OCI-LY3 (cell line): ENCODE data around the gene ZNF134.

Experiments used
- H2AFZ ChIP-seq: fragments of 200-600, 300-600 bp; shearing (Covaris generic); 2 replicates; pipeline ENCODE4 v1.6.0; 2014; ENCODE audit warnings: antibody characterized with exemption, low read depth, low read length
- H3K27ac ChIP-seq: fragments of 200-600, 300-600 bp; sonication (generic); 2 replicates; pipeline ENCODE4 v1.5.1; 2014; ENCODE audit warnings: mild to moderate bottlenecking, low read length, moderate library complexity, mixed read lengths
- H3K27me3 ChIP-seq: fragments of 200-600, 300-600 bp; sonication (generic); 2 replicates; pipeline ENCODE4 v1.6.1; 2014; ENCODE audit warnings: low read depth, low read length, mixed read lengths
- H3K36me3 ChIP-seq: fragments of 200-600, 300-600 bp; sonication (generic); replicated peaks from 2 replicates; pipeline ENCODE3; 2014; ENCODE audit warnings: low read depth, low read length, mixed read lengths
- H3K4me1 ChIP-seq: fragments of 300-600, 200-600 bp; sonication (generic); 2 replicates; pipeline ENCODE4 v1.6.1; 2014; ENCODE audit warnings: low read length, mixed read lengths
- H3K4me2 ChIP-seq: fragments of 200-600, 300-600 bp; sonication (generic); 2 replicates; pipeline ENCODE4 v1.6.1; 2014; ENCODE audit warnings: low read length, mixed read lengths
- H3K4me3 ChIP-seq: fragments of 300-600, 200-600 bp; sonication (generic); 2 replicates; pipeline ENCODE4 v1.5.1; 2014; ENCODE audit warnings: antibody characterized with exemption, mild to moderate bottlenecking, low read length, moderate library complexity
- H3K79me2 ChIP-seq: fragments of 300-600, 200-600 bp; shearing (Covaris generic); 2 replicates; pipeline ENCODE4 v1.6.1; 2014; ENCODE audit warnings: mild to moderate bottlenecking, low read length, mixed read lengths
- H3K9ac ChIP-seq: fragments of 300-600, 200-600 bp; shearing (Covaris generic); 2 replicates; pipeline ENCODE4 v1.6.0; 2014; ENCODE audit warnings: mild to moderate bottlenecking, low read length, moderate library complexity
- H3K9me3 ChIP-seq: fragments of 200-600, 300-600 bp; shearing (Covaris generic); 2 replicates; pipeline ENCODE4 v1.6.1; 2014; ENCODE audit warnings: low read length, mixed read lengths; ENCODE audit not compliant: insufficient read depth
- H4K20me1 ChIP-seq: fragments of 200-600, 300-600 bp; sonication (generic); 2 replicates; pipeline ENCODE4 v1.6.1; 2016; ENCODE audit warnings: low read length, mixed read lengths; ENCODE audit not compliant: insufficient read depth
- EZH2phosphoT487 ChIP-seq: fragments of 200-600 bp; shearing (Covaris generic); IDR thresholded peaks from 2 replicates; pipeline ENCODE4 v1.6.1; 2018; ENCODE audit warnings: antibody characterized with exemption, mixed run types, low read depth
- TF ChIP-seq, protein P1 (sequence below): fragments of 200-600, 300-600 bp; sonication (generic); IDR thresholded peaks from 2 replicates; pipeline ENCODE4 v1.5.1; 2014; ENCODE audit warnings: antibody characterized with exemption, low read length, low read depth

ZNF134 gene

DNA sequence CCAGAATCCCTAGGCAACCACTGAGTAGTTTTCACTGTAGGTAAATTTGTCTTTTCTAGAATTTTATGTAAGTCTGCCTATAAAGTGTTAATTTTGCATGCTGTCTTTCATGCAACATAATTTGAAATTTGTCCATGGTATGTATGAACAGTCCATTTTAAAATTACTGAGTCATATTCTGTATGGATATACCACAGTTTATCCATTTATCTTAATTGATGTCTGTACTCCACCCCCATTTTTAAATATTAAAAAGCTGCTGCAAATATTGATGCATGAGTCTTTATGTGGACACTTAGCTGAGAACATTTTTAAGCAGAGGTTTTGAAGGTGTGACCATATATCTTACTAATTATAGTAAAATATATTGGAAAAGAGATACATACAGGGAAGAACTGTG lies 9.0 kb downstream of the ZNF134 start:
- TF ChIP-seq, protein P1, sequence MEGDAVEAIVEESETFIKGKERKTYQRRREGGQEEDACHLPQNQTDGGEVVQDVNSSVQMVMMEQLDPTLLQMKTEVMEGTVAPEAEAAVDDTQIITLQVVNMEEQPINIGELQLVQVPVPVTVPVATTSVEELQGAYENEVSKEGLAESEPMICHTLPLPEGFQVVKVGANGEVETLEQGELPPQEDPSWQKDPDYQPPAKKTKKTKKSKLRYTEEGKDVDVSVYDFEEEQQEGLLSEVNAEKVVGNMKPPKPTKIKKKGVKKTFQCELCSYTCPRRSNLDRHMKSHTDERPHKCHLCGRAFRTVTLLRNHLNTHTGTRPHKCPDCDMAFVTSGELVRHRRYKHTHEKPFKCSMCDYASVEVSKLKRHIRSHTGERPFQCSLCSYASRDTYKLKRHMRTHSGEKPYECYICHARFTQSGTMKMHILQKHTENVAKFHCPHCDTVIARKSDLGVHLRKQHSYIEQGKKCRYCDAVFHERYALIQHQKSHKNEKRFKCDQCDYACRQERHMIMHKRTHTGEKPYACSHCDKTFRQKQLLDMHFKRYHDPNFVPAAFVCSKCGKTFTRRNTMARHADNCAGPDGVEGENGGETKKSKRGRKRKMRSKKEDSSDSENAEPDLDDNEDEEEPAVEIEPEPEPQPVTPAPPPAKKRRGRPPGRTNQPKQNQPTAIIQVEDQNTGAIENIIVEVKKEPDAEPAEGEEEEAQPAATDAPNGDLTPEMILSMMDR = no peak
- TF ChIP-seq EZH2phosphoT487 = no peak
- H3K36me3 ChIP-seq = peaks cover 69% of the 10 kb centered on the region
- no peak overlapping the region for H3K4me2 ChIP-seq
- H3K4me3 ChIP-seq = no peak overlapping the region
- no peak overlapping the region for H2AFZ ChIP-seq
- peaks cover 63% of the 10 kb centered on the region for H3K9me3 ChIP-seq
- no peak overlapping the region for H3K27ac ChIP-seq
- no peaks in the 10 kb centered on the region for H3K27me3 ChIP-seq
- no peaks in the 10 kb centered on the region for H3K4me1 ChIP-seq
- peaks cover 55% of the 10 kb centered on the region for H3K79me2 ChIP-seq
- no peaks in the 10 kb centered on the region for H4K20me1 ChIP-seq
- no peak overlapping the region for H3K9ac ChIP-seq

DNA sequence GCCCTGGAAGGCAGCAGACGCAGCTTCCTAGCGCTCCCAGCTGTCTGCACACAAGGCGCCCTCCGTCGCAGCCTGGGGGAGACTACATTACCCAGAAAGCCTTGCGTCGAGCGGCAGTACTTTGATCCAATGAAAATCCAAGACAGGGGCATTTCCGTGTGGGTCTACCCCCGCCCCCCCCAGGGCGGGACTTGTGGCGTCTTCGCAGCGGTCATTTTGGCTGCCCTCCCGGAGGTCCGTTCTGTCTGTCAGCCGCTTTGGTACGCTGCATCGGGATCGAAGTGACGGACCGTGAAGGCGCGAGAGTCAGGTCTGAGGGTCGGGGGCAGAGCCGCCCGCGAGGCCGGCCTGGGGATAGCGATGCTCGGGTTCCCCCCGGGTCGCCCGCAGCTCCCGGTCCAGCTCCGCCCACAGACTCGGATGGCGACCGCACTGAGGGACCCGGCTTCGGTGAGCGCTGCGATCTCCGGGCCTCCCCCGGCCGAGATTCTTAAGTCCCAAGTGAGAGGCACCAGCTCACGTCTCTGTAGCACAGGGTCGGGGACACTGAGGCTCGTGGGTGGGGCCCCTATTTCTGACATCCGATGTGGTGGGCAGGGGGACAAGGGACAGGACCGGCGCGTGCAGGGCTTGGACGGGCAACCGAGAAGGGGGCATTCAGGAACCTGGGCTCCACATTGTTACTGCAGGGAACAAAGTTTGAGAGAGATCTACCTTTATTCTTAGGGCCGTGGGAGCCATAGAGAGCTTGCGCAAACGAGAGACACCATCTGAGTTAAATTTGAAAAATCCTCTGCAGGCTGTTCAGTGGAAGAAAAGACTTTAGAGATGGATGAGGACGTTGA lies 19.2 kb downstream of the ZNF134 start, which contains the start of gene ZNF211:
Gene ZNF211 (plus strand): TSS at position 182 of the 845 bp plus-strand sequence. CDS start 179 bp downstream, at position 361.
- H2AFZ ChIP-seq = peak within 1 kb of the TSS; percentile 94
- peaks cover 31% of the 10 kb centered on the region for H3K36me3 ChIP-seq
- H3K27ac ChIP-seq = no peak within 1 kb of the TSS
- no peaks in the 10 kb centered on the region for H4K20me1 ChIP-seq
- peak within 1 kb of the TSS; percentile 70 for H3K9ac ChIP-seq
- TF ChIP-seq, protein P1 = peak; percentile 14; the same call in 1 of the 2 replicates
- no peak for TF ChIP-seq EZH2phosphoT487
- peak within 1 kb of the TSS; percentile 84 for H3K4me2 ChIP-seq
- H3K4me1 ChIP-seq = peaks cover 7% of the 10 kb centered on the region
- H3K79me2 ChIP-seq = no peaks in the 10 kb centered on the region
- no peaks in the 10 kb centered on the region for H3K27me3 ChIP-seq
- H3K4me3 ChIP-seq = peak within 1 kb of the TSS; percentile 86
- H3K9me3 ChIP-seq = peaks cover 14% of the 10 kb centered on the region; the same call in 1 of the 2 replicates

DNA sequence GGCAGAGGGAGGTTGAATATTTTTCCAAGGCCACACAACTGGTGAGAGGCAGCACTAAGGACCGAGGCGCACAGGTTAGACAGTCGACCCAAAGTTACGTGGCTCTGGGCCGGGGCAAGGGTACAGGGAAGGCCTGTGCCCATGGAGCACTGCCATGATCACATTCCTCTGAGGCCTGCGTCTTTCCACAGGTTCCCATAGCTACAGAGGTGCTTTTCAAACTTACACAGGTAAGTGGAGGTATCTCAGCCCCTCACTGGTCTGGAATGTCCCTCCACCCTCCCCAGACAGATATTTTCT lies 19.7 kb downstream of the ZNF134 start:
- Histone ChIP-seq H3K79me2 (no peaks in the 10 kb centered on the region), H3K36me3 (peaks cover 36% of the 10 kb centered on the region), H3K27me3 (no peaks in the 10 kb centered on the region), H3K4me1 (peaks cover 7% of the 10 kb centered on the region), H3K9ac (peak overlapping the region; percentile 70), H3K4me2 (peak overlapping the region; percentile 84), H2AFZ (peak overlapping the region; percentile 94; the same call in 1 of the 2 replicates), H3K4me3 (peak overlapping the region; percentile 86), H3K27ac (no peak overlapping the region), H3K9me3 (peaks cover 19% of the 10 kb centered on the region; the same call in 1 of the 2 replicates), H4K20me1 (no peaks in the 10 kb centered on the region)
- TF ChIP-seq, protein P1 = no peak
- TF ChIP-seq EZH2phosphoT487 = no peak

DNA sequence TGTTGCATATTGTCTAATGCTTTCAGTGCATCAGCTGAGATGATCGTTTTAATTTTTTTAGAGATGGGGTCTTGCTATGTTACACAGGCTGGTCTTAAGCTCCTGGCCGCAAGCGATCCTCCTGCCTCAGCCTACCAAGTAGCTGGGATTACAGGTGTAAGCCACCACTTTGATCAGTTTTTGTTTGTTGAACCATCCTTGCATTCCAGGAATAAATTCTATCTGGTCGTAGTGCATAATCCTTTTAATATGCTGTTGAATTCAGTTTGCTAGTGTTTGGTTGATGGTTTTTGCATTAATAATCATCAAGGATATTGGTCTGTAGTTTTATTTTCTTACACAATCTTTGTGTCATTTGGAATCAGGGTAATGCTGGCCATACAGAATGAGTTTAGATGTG lies 23.3 kb downstream of the ZNF134 start:
- Histone ChIP-seq H3K9ac (no peak overlapping the region), H3K27me3 (no peaks in the 10 kb centered on the region), H3K4me2 (no peak overlapping the region), H3K27ac (no peak overlapping the region), H3K9me3 (peaks cover 25% of the 10 kb centered on the region; the same call in 1 of the 2 replicates), H3K36me3 (peaks cover 66% of the 10 kb centered on the region), H3K4me3 (no peak overlapping the region), H3K79me2 (no peaks in the 10 kb centered on the region), H2AFZ (no peak overlapping the region), H4K20me1 (no peaks in the 10 kb centered on the region), H3K4me1 (peaks cover 7% of the 10 kb centered on the region)
- TF ChIP-seq EZH2phosphoT487 = no peak
- TF ChIP-seq, protein P1 = no peak
